Left lung (tissue), 10 donors: ENCODE data around the gene AKAP1. TPM values are rescaled to one million over a fixed set of nuclear protein-coding genes. Genes with fewer than 3 reads are reported as not detected.

Experiments used
- ATAC-seq: fragments of 200-7000 bp; cut with Tn5 transposase; one replicate; pipeline ENCODE4 v1.9.1; 2020; ENCODE audit warnings: moderate library complexity
- DNase-seq, 4 donors: peaks; one replicate each; pipeline ENCODE4 v3.0.0-alpha.2; 2013 to 2020
- H3K27ac ChIP-seq, 2 donors: fragments of 200-600 bp; sonication (generic) in 1 of 2; one replicate each; pipeline versions ENCODE4 v1.5.0 to v1.8.0; 2020 to 2021
- H3K27me3 ChIP-seq, 2 donors: fragments of 200-600 bp; sonication (generic) in 1 of 2; one replicate each; pipeline versions ENCODE4 v1.5.0 to v1.8.0; 2020 to 2021
- H3K36me3 ChIP-seq, 2 donors: fragments of 200-600 bp; sonication (generic) in 1 of 2; one replicate each; pipeline versions ENCODE4 v1.5.0 to v1.8.0; 2020 to 2021
- H3K4me1 ChIP-seq, 2 donors: fragments of 200-600 bp; one replicate each; pipeline ENCODE4 v1.8.0; 2021
- H3K4me3 ChIP-seq, 2 donors: fragments of 200-600 bp; sonication (generic) in 1 of 2; one replicate each; pipeline versions ENCODE4 v1.5.0 to v1.8.0; 2020 to 2021; ENCODE audit warnings: mild to moderate bottlenecking in 1 of 2
- H3K9me3 ChIP-seq, 2 donors: fragments of 200-600 bp; sonication (generic) in 1 of 2; one replicate each; pipeline versions ENCODE4 v1.5.0 to v1.8.0; 2020 to 2021
- CTCF ChIP-seq, 2 donors: fragments of 200-600 bp; sonication (generic) in 1 of 2; IDR thresholded peaks; one replicate each; pipeline versions ENCODE4 v1.5.0 to v1.8.0; 2021; ENCODE audit warnings: antibody characterized with exemption in 2 of 2
- intact Hi-C, 2 donors: fragments of 100-400 bp; cut with DNase I; formaldehyde crosslinking; loops; one replicate each; pipeline versions ENCODE4 v1.11.2 to v1.14.2; 2022
- polyA plus RNA-seq, 6 donors: library from polyadenylated mRNA; unstranded; fragments of 120-200 nt; gene quantifications; one replicate each; pipeline ENCODE4 v1.2.1, GENCODE V29; 2013; ENCODE audit not compliant: insufficient read length in 6 of 6
- total RNA-seq, 2 donors: library from RNA; stranded (reverse); fragmentation: NEBNext Ultra II Directional; extraction: Animal tissue kit (Norgen Biotek cat#: 25700); gene quantifications; one replicate each; pipeline ENCODE4 v1.2.1, GENCODE V29; 2021
- donor health status: DM: no; HTN: yes; CAD: no.
- donor health status: DM: no; HTN: no; CAD: no.

Gene AKAP1
- total and polyA plus RNA-seq, 8 donors: 39.5 to 51.6 (median 47.6) TPM

- intact Hi-C loops: no loop called here
Measured at GRCh38 chr17:57040571-57040970, 44.5 kb upstream of the AKAP1 start.

GRCh38 chr17:57043276-57043675 is 41.8 kb upstream of the AKAP1 start:
- Histone ChIP-seq H3K4me1 (peaks cover 5 to 20% of the 10 kb centered on the region in 2 donors), H3K27me3 (peaks cover 17 to 72% of the 10 kb centered on the region in 2 donors), H3K4me3 (no peak overlapping the region), H3K27ac (no peak overlapping the region), H3K9me3 (no peaks in the 10 kb centered on the region), H3K36me3 (no peaks in the 10 kb centered on the region)
- no peak for TF ChIP-seq CTCF (IDR thresholded peaks at IDR 0.05)
- DNase-seq (no peak), ATAC-seq (no peak)
- intact Hi-C loops: no loop called here

More at GRCh38 chr17:57040571-57040970, 44.5 kb upstream of the AKAP1 start:
- no peak overlapping the region for H3K4me3 ChIP-seq
- no peaks in the 10 kb centered on the region for H3K9me3 ChIP-seq
- H3K36me3 ChIP-seq: no peaks in the 10 kb centered on the region
- peaks cover 6% of the 10 kb centered on the region in 2 donors for H3K4me1 ChIP-seq
- H3K27me3 ChIP-seq: peaks cover 10 to 72% of the 10 kb centered on the region in 2 donors
- no peak overlapping the region for H3K27ac ChIP-seq
- DNase-seq (no peak), ATAC-seq (no peak)
- no peak for TF ChIP-seq CTCF (IDR thresholded peaks at IDR 0.05)

- no peak for DNase-seq
- Histone ChIP-seq H3K4me1 (peaks cover 5 to 20% of the 10 kb centered on the region in 2 donors), H3K27ac (no peak overlapping the region), H3K27me3 (peaks cover 17 to 63% of the 10 kb centered on the region in 2 donors), H3K9me3 (no peaks in the 10 kb centered on the region), H3K36me3 (no peaks in the 10 kb centered on the region), H3K4me3 (peak overlapping the region; percentile 17 to 34)
- intact Hi-C loops: no loop called here
- peak; percentile 33 for ATAC-seq
- no peak for TF ChIP-seq CTCF (IDR thresholded peaks at IDR 0.05)
Measured at GRCh38 chr17:57044976-57045867, 39.8 kb upstream of the AKAP1 start.

- Histone ChIP-seq H3K9me3 (no peaks in the 10 kb centered on the region), H3K4me3 (peak overlapping the region; percentile 17 to 34), H3K4me1 (peaks cover 5 to 20% of the 10 kb centered on the region in 2 donors), H3K27me3 (peaks cover 17 to 54% of the 10 kb centered on the region in 2 donors), H3K36me3 (no peaks in the 10 kb centered on the region), H3K27ac (peak overlapping the region in 1 of 2 donors; percentile 54)
- DNase-seq (peak in 2 of 4 donors; percentile 40 to 82), ATAC-seq (peak; percentile 86)
- TF ChIP-seq CTCF (IDR thresholded peaks at IDR 0.05): no peak
- intact Hi-C loops: no loop called here
Measured at GRCh38 chr17:57045868-57046704, 39.0 kb upstream of the AKAP1 start.
